ENCODE data around the gene SRGAP2C.
"Not testable (repeated sequence)": the region's sequence is repeated elsewhere in the genome, so short reads cannot be mapped to it uniquely, and the experiment has no call there.

SRGAP2C gene

GRCh38 chr1:121187914-121188313 is 3.1 kb downstream of the SRGAP2C start:
- DNase-seq = not testable (repeated sequence)

- DNase-seq = not testable (repeated sequence)
Observed at GRCh38 chr1:121192512-121192911, 7.7 kb downstream of the SRGAP2C start.

DNA sequence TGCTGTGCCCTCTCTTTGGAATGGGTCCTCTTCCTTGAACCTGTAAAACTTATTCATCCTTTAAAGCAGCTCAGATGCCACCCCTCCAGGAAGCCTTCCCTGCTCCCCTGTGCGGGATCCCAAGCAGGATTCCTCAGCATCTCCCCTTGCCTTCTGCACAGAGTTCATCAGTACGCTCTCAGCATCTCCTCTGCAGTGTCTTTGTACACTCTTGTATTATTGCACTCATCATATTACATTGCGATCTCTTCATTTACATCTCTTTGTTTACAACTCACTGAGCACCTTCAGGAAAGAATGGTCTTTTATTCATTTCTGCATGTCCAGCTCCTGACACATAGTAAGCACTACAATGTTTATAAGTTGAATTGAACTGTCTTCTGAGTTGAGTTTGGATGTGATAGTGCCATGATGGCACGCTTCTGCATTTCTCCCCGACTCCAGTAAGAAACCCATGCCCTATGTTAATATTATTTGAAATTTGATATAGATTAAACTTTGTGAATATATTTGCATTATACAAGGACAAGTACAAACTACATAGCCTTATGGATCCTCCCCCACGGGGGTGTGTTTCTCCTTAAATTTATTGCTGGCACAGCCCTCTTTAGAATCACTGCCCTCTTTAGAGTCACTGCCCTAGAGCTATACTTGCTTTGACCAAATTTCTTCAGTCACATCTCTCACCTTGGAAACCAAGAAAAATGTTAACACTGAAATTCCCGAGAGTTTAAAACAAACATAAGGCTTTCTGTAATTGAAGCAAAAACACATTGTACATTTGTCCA is 12.5 kb downstream of the SRGAP2C start:
- DNase-seq = not testable (repeated sequence)

GRCh38 chr1:121199763-121200162 is 15.0 kb downstream of the SRGAP2C start:
- DNase-seq = not testable (repeated sequence)

DNA sequence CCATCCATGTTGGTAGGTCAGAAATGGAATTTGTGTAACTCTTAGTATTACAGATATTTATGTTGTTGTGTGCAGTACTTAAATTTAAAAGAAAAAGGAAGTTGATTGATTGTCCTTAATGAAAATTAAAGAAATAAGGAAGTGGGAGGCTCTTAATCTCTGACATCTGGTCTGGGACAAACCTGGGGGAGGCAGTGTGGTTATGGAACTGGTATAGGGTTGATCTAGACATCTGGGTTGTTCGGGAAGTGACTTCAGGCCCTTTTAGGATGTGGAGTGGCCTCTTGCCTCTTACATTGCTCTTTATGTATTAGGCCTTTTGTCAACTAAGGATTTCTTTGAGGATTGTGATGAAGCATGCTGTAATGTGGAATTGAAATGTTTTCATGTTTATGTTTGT is 15.5 kb downstream of the SRGAP2C start:
- not testable (repeated sequence) for DNase-seq

- not testable (repeated sequence) for DNase-seq
Observed at GRCh38 chr1:121200985-121201981, 16.5 kb downstream of the SRGAP2C start.

DNA sequence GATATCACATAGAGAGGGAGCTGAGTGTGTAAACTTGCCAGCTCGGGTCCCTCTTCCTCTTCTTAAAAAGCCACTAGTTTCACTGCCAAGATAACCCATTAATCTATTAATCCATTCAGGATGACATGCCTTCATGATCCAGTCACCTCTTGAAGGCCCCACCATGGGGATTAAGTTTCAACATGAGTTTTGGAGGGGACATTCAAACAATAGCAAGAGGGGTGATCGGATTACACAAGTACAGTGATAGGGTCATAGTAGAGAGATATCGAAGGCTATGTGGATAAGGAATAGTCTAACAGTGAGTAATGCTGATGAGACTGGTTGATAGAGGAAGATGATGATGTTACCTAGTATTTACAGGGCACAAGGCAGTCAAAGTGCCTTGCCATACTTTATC is 18.2 kb downstream of the SRGAP2C start:
- not testable (repeated sequence) for DNase-seq

DNA sequence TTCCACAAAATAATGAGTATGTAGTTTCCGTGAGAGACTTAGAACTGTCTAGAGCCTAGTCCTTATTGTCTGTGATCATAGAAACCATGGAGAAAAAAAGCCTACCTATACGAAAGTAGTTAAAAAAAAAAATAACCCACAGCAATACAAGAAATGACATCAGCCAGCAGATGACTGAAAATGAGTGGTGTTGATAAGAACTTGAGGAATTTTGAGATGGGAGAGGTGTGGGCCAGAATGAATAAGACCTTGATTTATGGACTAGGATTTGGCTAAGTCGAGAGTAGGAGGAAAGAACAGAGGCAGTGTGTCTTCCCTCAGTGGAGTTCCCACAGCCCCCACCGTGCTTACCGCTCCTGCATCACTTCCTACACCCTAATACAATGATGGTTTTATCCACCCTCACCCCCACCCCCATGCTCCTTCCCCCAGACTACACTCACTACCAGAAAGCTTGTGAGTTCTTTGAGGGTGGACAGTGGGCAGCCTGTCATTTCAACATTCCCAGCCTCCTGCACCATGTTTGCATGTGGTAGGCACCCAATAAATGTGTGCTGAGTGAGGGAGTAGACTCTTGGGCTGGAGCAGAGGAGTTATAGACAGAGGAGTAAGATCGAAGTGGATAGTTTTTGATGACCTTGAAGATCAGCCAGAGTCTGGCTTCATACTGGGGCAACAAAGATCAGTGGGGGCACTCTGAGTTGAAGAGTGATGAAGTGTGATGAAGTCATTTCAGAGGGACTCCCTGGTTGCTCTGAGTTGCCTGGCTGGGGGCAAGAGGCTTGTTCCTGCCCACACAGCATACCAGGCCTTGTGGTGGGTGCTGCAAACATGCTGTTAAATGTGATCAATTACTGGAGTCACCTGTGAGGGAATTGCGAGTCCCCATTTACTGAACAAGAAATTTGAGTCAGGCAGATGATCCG is 21.3 kb downstream of the SRGAP2C start:
- DNase-seq = peak in 1 of 4 experiments; percentile 0

- DNase-seq = peak in 1 of 4 experiments; percentile 0
Observed at GRCh38 chr1:121207328-121207727, 22.6 kb downstream of the SRGAP2C start.

GRCh38 chr1:121208375-121208774 is 23.6 kb downstream of the SRGAP2C start:
- not testable (repeated sequence) for DNase-seq

- not testable (repeated sequence) for DNase-seq
Observed at GRCh38 chr1:121210778-121211177, 26.0 kb downstream of the SRGAP2C start.

DNA sequence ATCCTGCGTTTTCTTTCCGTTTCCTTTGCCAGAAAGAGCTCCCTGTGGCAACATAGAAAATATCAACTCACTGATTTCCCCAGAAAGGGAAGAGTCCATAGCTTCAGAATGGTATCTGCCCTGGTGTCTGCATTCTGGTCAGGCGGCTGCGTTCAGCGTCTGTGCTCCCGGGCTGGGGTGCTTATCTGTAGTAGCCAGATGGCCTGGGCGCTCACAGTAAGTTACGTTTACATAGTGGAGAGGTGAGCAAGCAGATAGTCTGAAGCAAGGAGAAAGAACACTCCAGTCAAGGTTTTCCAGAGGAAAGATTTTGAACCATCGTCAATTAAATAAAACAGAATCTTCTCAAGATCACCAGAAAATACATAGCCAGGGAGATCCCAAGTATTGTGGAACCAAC is 28.7 kb downstream of the SRGAP2C start:
- not testable (repeated sequence) for DNase-seq

GRCh38 chr1:121214544-121215156 is 29.9 kb downstream of the SRGAP2C start:
- not testable (repeated sequence) for DNase-seq

- DNase-seq = not testable (repeated sequence)
Observed at GRCh38 chr1:121215699-121216417, 31.1 kb downstream of the SRGAP2C start.

DNA sequence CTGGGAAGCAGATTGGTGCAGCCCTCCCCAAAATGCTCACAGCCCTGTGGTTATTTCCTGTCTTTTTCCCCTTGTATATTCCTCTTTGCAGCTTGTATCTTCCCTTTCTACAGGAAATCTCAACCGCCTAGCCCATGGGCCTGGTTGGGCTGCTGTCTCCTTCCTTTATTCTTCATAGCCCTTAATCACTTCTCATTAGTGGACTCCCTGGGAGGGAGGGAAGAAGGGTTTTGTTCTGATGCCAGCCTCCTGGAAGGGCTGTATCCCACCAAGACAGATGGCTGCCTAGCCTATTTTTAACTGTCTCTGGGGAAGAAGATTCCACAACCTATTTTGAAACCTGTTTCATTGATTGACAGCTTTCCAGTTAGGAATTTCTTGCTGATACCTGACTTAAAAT is 31.9 kb downstream of the SRGAP2C start:
- not testable (repeated sequence) for DNase-seq

DNA sequence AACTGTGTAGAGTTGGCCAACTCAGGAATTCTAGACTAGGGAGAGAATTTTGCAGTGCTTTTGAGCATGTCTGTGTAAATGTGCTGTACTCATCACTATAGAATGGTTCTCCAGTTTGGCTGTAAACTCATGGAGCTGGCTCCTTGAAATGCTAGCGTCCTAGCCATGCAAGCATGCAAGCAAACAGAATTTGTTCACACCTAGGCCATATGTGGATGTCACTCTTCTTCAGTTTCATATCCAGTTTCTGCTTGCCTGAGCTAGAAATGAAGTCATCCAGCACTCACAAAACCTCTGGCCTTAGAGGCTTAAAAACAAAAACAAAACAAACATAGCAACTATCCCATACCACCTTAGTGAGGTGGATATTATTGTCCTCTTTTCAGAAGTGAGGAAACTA is 37.0 kb downstream of the SRGAP2C start:
- DNase-seq = peak in 2 of 4 experiments; percentile 3 to 6

DNA sequence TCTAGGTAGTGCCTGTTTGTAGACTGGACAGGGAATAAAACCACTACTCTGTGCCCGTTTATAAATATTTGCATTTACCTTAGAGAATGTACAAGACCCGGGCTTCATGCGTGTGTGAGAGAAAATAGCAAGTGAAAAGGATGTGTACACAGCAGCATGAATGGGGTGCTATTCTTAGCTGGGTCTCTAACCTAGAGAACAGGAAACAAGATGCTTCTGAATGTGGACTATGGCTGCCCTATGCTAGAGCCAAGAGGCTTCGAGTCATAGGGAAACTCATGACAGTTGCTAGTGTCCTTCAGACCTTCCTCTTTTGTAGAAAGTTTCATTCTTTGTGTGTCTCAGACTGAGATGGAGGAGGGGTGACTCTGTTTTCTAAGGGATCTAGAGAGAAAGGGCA is 39.9 kb downstream of the SRGAP2C start:
- DNase-seq = not testable (repeated sequence)

GRCh38 chr1:121226295-121226904 is 41.6 kb downstream of the SRGAP2C start:
- DNase-seq = not testable (repeated sequence)

GRCh38 chr1:121226925-121227324 is 42.1 kb downstream of the SRGAP2C start:
- DNase-seq = not testable (repeated sequence)
